HepG2 (cell line): ENCODE data around the gene PPFIA4. TPM values are rescaled to one million over a fixed set of nuclear protein-coding genes. Genes with fewer than 3 reads are reported as not detected.

Experiments used
- E2F1 ChIP-seq: sonication (generic); formaldehyde crosslinking; IDR thresholded peaks from 2 replicates; pipeline ENCODE4 v1.5.0; 2020; ENCODE audit warnings: missing genetic modification reagents
- HNRNPH1 ChIP-seq: fragments of 200-400 bp; formaldehyde crosslinking; optimal IDR thresholded peaks from 2 replicates; pipeline ENCODE3; 2017; ENCODE audit warnings: mild to moderate bottlenecking, low read depth, low read length
- KMT2B ChIP-seq: IDR thresholded peaks from 2 replicates; pipeline ENCODE4 v1.6.1; 2016; ENCODE audit warnings: missing genetic modification reagents, missing compliant biosample characterization
- USF2 ChIP-seq, 2 experiments: sonication (generic) in 1 of 2; formaldehyde crosslinking in 1 of 2; IDR thresholded peaks; 2 replicates each; pipeline versions ENCODE4 v1.5.1 to v1.6.1; 2011 to 2020; ENCODE audit warnings: borderline replicate concordance in 1 of 2, low read depth in 1 of 2, low read length in 1 of 2, mild to moderate bottlenecking in 1 of 2, missing genetic modification reagents in 1 of 2, moderate library complexity in 1 of 2
- ZBTB21 ChIP-seq: sonication (generic); formaldehyde crosslinking; IDR thresholded peaks from 2 replicates; pipeline ENCODE4 v1.4.0; 2020; ENCODE audit warnings: missing genetic modification reagents
- ZNF253 ChIP-seq: sonication (generic); formaldehyde crosslinking; IDR thresholded peaks from 2 replicates; pipeline ENCODE4 v1.8.0; 2022; ENCODE audit warnings: mild to moderate bottlenecking, missing genetic modification reagents, borderline replicate concordance
- ZNF264 ChIP-seq: sonication (generic); formaldehyde crosslinking; IDR thresholded peaks from 2 replicates; pipeline ENCODE4 v1.4.0; 2020; ENCODE audit warnings: missing genetic modification reagents
- ZNF446 ChIP-seq: sonication (generic); formaldehyde crosslinking; IDR thresholded peaks from 2 replicates; pipeline ENCODE4 v1.5.0; 2020; ENCODE audit warnings: mild to moderate bottlenecking, missing genetic modification reagents
- polyA plus RNA-seq, 8 experiments: library from polyadenylated mRNA; depleted of rRNA in 3 of 8; stranded (reverse) in 7 of 8; unstranded in 1 of 8; fragments of >200 nt; fragmentation: Illumina TruSeq in 4 of 8; extraction: Trizol in 4 of 8; gene quantifications; 2 replicates each; pipeline versions ENCODE4 v1.2.1 to v1.2.3, GENCODE V29; 2011 to 2016; ENCODE audit warnings: low read depth in 4 of 8, missing spikeins in 1 of 8, mixed read lengths in 1 of 8; ENCODE audit not compliant: insufficient read depth in 1 of 8
- total RNA-seq, 5 experiments: library from RNA; depleted of rRNA; stranded (reverse); fragments of >200 nt; fragmentation: Illumina TruSeq; extraction: Trizol; gene quantifications; 2 replicates each; pipeline ENCODE4 v1.2.3, GENCODE V29; 2016; ENCODE audit warnings: low read depth in 1 of 5
- TF ChIP-seq, protein P1 (sequence below): sonication (generic); formaldehyde crosslinking; IDR thresholded peaks from 2 replicates; pipeline ENCODE4 v1.5.0; 2020; ENCODE audit warnings: mild to moderate bottlenecking, missing genetic modification reagents, borderline replicate concordance
- TF ChIP-seq, protein P2 (sequence below): sonication (generic); formaldehyde crosslinking; IDR thresholded peaks from 2 replicates; pipeline ENCODE4 v1.8.0; 2022; ENCODE audit warnings: mild to moderate bottlenecking, missing genetic modification reagents, moderate library complexity
- TF ChIP-seq, protein P3 (sequence below): IDR thresholded peaks from 2 replicates; pipeline ENCODE4 v1.6.1; 2016; ENCODE audit warnings: low read depth, missing genetic modification reagents, missing compliant biosample characterization
- TF ChIP-seq, protein P4 (sequence below): sonication (generic); formaldehyde crosslinking; IDR thresholded peaks from 2 replicates; pipeline ENCODE4 v1.4.0; 2020; ENCODE audit warnings: missing genetic modification reagents

Gene PPFIA4
- total and polyA plus RNA-seq, 2 of the 13 experiments (the other 11 are each of a cell fraction or from before 2014, with no cell fraction given) = 6.4 TPM; not detected in 1

DNA sequence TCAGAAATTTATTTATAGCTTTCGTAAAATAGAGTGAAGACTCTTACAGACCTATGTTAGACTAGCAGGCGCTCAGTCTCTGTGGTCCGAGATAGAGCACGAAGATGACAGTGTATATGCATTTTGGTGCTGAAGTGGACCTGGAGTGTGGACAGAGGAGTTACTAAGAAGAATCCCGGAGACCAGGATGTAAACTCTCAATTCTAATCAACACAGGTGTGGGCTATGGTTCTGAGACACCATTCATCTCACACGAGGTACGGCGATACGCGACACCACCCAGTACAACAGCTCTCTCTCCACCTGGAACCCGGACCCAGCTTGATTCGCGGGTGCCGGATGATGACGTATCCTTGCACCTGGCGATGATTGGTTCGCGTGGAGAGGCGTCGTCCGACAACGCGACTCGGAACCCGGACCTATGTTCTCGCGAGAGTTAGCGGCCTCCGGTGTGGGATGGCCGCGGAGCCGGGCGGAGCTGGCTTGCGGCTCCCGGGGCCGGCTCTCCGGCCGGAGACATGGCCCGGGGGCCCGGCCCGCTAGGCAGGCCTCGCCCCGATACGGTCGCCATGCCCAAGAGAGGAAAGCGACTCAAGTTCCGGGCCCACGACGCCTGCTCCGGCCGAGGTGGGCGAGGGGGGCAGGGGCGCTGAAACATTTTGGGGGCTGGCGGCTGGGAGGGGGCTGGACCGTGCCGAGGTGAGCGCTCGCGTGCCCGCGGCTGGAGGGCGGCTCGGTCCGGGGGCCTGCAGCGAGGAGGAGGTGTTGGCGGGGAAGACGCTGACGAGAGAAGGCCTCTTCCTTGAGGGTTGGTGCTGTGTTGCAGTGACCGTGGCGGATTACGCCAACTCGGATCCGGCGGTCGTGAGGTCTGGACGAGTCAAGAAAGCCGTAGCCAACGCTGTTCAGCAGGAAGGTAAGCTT lies 19.1 kb upstream of the PPFIA4 start, which contains the start of gene TMEM183A (continued):
- TF ChIP-seq, protein P1, sequence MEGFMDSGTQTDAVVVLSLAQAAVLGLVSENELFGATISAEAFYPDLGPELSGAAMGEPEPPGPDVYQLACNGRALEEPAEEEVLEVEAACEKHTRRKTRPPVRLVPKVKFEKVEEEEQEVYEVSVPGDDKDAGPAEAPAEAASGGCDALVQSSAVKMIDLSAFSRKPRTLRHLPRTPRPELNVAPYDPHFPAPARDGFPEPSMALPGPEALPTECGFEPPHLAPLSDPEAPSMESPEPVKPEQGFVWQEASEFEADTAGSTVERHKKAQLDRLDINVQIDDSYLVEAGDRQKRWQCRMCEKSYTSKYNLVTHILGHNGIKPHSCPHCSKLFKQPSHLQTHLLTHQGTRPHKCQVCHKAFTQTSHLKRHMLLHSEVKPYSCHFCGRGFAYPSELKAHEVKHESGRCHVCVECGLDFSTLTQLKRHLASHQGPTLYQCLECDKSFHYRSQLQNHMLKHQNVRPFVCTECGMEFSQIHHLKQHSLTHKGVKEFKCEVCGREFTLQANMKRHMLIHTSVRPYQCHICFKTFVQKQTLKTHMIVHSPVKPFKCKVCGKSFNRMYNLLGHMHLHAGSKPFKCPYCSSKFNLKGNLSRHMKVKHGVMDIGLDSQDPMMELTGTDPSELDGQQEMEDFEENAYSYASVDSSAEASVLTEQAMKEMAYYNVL (CRISPR knock-in tag) = no peak
- TF ChIP-seq, protein P2, sequence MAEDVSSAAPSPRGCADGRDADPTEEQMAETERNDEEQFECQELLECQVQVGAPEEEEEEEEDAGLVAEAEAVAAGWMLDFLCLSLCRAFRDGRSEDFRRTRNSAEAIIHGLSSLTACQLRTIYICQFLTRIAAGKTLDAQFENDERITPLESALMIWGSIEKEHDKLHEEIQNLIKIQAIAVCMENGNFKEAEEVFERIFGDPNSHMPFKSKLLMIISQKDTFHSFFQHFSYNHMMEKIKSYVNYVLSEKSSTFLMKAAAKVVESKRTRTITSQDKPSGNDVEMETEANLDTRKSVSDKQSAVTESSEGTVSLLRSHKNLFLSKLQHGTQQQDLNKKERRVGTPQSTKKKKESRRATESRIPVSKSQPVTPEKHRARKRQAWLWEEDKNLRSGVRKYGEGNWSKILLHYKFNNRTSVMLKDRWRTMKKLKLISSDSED (CRISPR knock-in tag) = no peak
- TF ChIP-seq USF2 (IDR thresholded peaks at IDR 0.05; ENCODE audit: low read depth, low read length) (no peak), USF2 (CRISPR knock-in tag; IDR thresholded peaks at IDR 0.05; ENCODE audit: borderline replicate concordance) (no peak; the same call in 1 of the 2 replicates), ZNF253 (CRISPR knock-in tag) (peak; percentile 21; the same call in 1 of the 2 replicates), KMT2B (peak; percentile 87), ZNF264 (no peak), ZBTB21 (CRISPR knock-in tag) (0 out of 2 replicates have a peak, but pooled peaks have one; percentile 29), ZNF446 (no peak), E2F1 (CRISPR knock-in tag) (no peak), HNRNPH1 (no peak)
- TF ChIP-seq, protein P3, sequence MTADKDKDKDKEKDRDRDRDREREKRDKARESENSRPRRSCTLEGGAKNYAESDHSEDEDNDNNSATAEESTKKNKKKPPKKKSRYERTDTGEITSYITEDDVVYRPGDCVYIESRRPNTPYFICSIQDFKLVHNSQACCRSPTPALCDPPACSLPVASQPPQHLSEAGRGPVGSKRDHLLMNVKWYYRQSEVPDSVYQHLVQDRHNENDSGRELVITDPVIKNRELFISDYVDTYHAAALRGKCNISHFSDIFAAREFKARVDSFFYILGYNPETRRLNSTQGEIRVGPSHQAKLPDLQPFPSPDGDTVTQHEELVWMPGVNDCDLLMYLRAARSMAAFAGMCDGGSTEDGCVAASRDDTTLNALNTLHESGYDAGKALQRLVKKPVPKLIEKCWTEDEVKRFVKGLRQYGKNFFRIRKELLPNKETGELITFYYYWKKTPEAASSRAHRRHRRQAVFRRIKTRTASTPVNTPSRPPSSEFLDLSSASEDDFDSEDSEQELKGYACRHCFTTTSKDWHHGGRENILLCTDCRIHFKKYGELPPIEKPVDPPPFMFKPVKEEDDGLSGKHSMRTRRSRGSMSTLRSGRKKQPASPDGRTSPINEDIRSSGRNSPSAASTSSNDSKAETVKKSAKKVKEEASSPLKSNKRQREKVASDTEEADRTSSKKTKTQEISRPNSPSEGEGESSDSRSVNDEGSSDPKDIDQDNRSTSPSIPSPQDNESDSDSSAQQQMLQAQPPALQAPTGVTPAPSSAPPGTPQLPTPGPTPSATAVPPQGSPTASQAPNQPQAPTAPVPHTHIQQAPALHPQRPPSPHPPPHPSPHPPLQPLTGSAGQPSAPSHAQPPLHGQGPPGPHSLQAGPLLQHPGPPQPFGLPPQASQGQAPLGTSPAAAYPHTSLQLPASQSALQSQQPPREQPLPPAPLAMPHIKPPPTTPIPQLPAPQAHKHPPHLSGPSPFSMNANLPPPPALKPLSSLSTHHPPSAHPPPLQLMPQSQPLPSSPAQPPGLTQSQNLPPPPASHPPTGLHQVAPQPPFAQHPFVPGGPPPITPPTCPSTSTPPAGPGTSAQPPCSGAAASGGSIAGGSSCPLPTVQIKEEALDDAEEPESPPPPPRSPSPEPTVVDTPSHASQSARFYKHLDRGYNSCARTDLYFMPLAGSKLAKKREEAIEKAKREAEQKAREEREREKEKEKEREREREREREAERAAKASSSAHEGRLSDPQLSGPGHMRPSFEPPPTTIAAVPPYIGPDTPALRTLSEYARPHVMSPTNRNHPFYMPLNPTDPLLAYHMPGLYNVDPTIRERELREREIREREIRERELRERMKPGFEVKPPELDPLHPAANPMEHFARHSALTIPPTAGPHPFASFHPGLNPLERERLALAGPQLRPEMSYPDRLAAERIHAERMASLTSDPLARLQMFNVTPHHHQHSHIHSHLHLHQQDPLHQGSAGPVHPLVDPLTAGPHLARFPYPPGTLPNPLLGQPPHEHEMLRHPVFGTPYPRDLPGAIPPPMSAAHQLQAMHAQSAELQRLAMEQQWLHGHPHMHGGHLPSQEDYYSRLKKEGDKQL (CRISPR knock-in tag) = peak; percentile 25; the same call in 1 of the 2 replicates
- TF ChIP-seq, protein P4, sequence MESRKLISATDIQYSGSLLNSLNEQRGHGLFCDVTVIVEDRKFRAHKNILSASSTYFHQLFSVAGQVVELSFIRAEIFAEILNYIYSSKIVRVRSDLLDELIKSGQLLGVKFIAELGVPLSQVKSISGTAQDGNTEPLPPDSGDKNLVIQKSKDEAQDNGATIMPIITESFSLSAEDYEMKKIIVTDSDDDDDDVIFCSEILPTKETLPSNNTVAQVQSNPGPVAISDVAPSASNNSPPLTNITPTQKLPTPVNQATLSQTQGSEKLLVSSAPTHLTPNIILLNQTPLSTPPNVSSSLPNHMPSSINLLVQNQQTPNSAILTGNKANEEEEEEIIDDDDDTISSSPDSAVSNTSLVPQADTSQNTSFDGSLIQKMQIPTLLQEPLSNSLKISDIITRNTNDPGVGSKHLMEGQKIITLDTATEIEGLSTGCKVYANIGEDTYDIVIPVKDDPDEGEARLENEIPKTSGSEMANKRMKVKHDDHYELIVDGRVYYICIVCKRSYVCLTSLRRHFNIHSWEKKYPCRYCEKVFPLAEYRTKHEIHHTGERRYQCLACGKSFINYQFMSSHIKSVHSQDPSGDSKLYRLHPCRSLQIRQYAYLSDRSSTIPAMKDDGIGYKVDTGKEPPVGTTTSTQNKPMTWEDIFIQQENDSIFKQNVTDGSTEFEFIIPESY = no peak
